DOHH2 (cell line): Measurements from ENCODE around the gene BAZ1A.

Experiments
- CTCF ChIP-seq: fragments of 200-600 bp; sonication (generic); IDR thresholded peaks from one replicate; pipeline ENCODE4 v1.5.1; 2014; ENCODE audit warnings: antibody characterized with exemption, mild to moderate bottlenecking, low read depth, low read length; ENCODE audit not compliant: poor library complexity, severe bottlenecking
- EZH2phosphoT487 ChIP-seq: fragments of 200-600 bp; sonication (generic); IDR thresholded peaks from 2 replicates; pipeline ENCODE4 v1.6.1; 2017; ENCODE audit warnings: borderline replicate concordance, mild to moderate bottlenecking, antibody characterized with exemption, low read length, moderate library complexity, mixed read lengths

- TF ChIP-seq CTCF (no peak), EZH2phosphoT487 (no peak)
Measured at GRCh38 chr14:34710006-34710405, 165.2 kb downstream of the BAZ1A start.
